Adipose tissue (tissue), 3 donors: ENCODE data around the gene HSP90AB1. TPM values are rescaled to one million over a fixed set of nuclear protein-coding genes. Genes with fewer than 3 reads are reported as not detected.

ENCODE experiments used
- H3K27ac ChIP-seq: one replicate; pipeline ENCODE4 v1.5.1; 2013; ENCODE audit warnings: low read depth, low read length
- WGBS, 3 donors: extraction: QIAGEN DNeasy Blood & Tissue Kit; methylation state at CpG; one replicate each; pipeline ENCODE4 v1.1.7; 2013; 5-methylcytosine and 5-hydroxymethylcytosine counted together
- polyA plus RNA-seq, 3 donors: library from polyadenylated mRNA; stranded (reverse); fragments of 200-250 nt; gene quantifications; one replicate each; pipeline ENCODE4 v1.2.3, GENCODE V29; 2013
- donor health status: healthy with polysubstance abuse.
- donor health status: Bipolar disorder and iron deficiency.
- donor health status: healthy.

HSP90AB1 gene
- polyA plus RNA-seq, 3 donors, result 452 to 676 (median 667) TPM

GRCh38 chr6:44232676-44233566 is 14.0 kb upstream of the HSP90AB1 start:
- no peak overlapping the region for H3K27ac ChIP-seq
- 76 to 89% (median 77%) methylated on average over 16 of the region's 16 CpGs for WGBS, 3 donors

- no peak overlapping the region for H3K27ac ChIP-seq
- 40 to 73% (median 50%) methylated on average over 14 of the region's 14 CpGs for WGBS, 3 donors
Observed at GRCh38 chr6:44233567-44234100, 13.3 kb upstream of the HSP90AB1 start.

- WGBS, 3 donors, result 28 to 44% (median 40%) methylated on average over 5 of the region's 5 CpGs
- no peak overlapping the region for H3K27ac ChIP-seq
Observed at GRCh38 chr6:44234101-44235025, 12.5 kb upstream of the HSP90AB1 start.

GRCh38 chr6:44235269-44235668 is 11.6 kb upstream of the HSP90AB1 start:
- WGBS, 3 donors, result 54 to 73% (median 56%) methylated on average over 6 of the region's 6 CpGs

GRCh38 chr6:44235891-44236516 is 10.9 kb upstream of the HSP90AB1 start:
- 74 to 82% (median 78%) methylated on average over 6 of the region's 6 CpGs for WGBS, 3 donors
- H3K27ac ChIP-seq, result no peak overlapping the region

More at GRCh38 chr6:44235269-44235668, 11.6 kb upstream of the HSP90AB1 start:
- no peak overlapping the region for H3K27ac ChIP-seq

GRCh38 chr6:44237021-44237812 is 9.7 kb upstream of the HSP90AB1 start:
- peak overlapping the region; percentile 84 for H3K27ac ChIP-seq
- WGBS, 3 donors, result 11 to 33% (median 28%) methylated on average over 22 of the region's 22 CpGs

GRCh38 chr6:44237813-44238433 is 9.0 kb upstream of the HSP90AB1 start:
- peak overlapping the region; percentile 84 for H3K27ac ChIP-seq
- WGBS, 3 donors, result 1 to 2% (median 2%) methylated on average over 42 of the region's 42 CpGs

GRCh38 chr6:44238687-44239350 is 8.1 kb upstream of the HSP90AB1 start:
- H3K27ac ChIP-seq, result no peak overlapping the region
- WGBS, 3 donors, result 84 to 87% (median 86%) methylated on average over 7 of the region's 7 CpGs

- WGBS, 3 donors, result 92 to 94% (median 94%) methylated on average over 7 of the region's 7 CpGs
- no peak overlapping the region for H3K27ac ChIP-seq
Observed at GRCh38 chr6:44243345-44243744, 3.6 kb upstream of the HSP90AB1 start.

GRCh38 chr6:44245391-44245911 is 1.4 kb upstream of the HSP90AB1 start:
- 68 to 77% (median 74%) methylated on average over 12 of the region's 12 CpGs for WGBS, 3 donors
- H3K27ac ChIP-seq, result no peak overlapping the region

- peak overlapping the region; percentile 86 for H3K27ac ChIP-seq
Observed at GRCh38 chr6:44245912-44246662, 814 bp upstream of the HSP90AB1 start.

GRCh38 chr6:44247338-44248302 is 719 bp downstream of the HSP90AB1 start:
- peak overlapping the region; percentile 53 for H3K27ac ChIP-seq
- WGBS, 3 donors, result 0 to 1% (median 0%) methylated on average over 39 to 52 of the region's 52 CpGs

More at GRCh38 chr6:44245912-44246662, 814 bp upstream of the HSP90AB1 start:
- WGBS, 3 donors, result 0 to 1% (median 0%) methylated on average over 59 to 62 of the region's 62 CpGs

- H3K27ac ChIP-seq, result no peak overlapping the region
- 8 to 54% (median 43%) methylated on average over 1 of the region's 1 CpG for WGBS, 3 donors
Observed at GRCh38 chr6:44248579-44248978, 1.7 kb downstream of the HSP90AB1 start.

GRCh38 chr6:44249082-44249748 is 2.3 kb downstream of the HSP90AB1 start:
- 40 to 85% (median 77%) methylated on average over 9 of the region's 9 CpGs for WGBS, 3 donors
- no peak overlapping the region for H3K27ac ChIP-seq
